Esophagus muscularis mucosa (tissue), 4 donors: ENCODE data around the gene MAPK8IP3.

ENCODE experiments used
- EP300 ChIP-seq: sonication (generic); formaldehyde crosslinking; IDR thresholded peaks from one replicate; pipeline ENCODE4 v1.6.1; 2017; ENCODE audit warnings: antibody characterized with exemption
- POLR2A ChIP-seq: fragments of 450-650 bp; IDR thresholded peaks from one replicate; pipeline ENCODE4 v1.6.1; 2017; ENCODE audit warnings: antibody characterized with exemption, moderate library complexity, mild to moderate bottlenecking, low read depth
- POLR2AphosphoS5 ChIP-seq, 2 donors: sonication (generic); formaldehyde crosslinking; IDR thresholded peaks; one replicate each; pipeline ENCODE4 v1.6.1; 2017; ENCODE audit warnings: antibody characterized with exemption in 2 of 2
- TF ChIP-seq, protein P1 (sequence below), 3 experiments: fragments of 200-600 bp in 2 of 3; fragments of 450-650 bp in 1 of 3; sonication (generic) in 2 of 3; IDR thresholded peaks; one replicate each; pipeline ENCODE4 v1.5.1; 2017 to 2019; ENCODE audit warnings: antibody characterized with exemption in 3 of 3, mild to moderate bottlenecking in 2 of 3, moderate library complexity in 1 of 3

DNA sequence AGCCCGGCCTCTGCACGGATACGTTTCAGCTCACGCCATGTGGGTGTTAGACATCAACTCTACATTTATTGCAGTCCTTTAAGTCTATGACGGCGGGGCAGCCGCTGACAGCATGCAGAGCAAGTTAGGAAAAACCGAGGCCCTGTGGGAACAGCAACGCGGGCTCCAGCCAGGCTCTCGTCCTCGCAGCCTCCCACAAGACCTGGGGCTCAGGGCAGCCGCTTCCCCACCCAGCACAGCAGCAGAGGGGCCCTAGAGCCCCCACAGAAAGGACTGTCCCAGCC is 70.6 kb downstream of the MAPK8IP3 start:
- no peak for TF ChIP-seq POLR2AphosphoS5 (IDR thresholded peaks at IDR 0.05)
- TF ChIP-seq, protein P1, sequence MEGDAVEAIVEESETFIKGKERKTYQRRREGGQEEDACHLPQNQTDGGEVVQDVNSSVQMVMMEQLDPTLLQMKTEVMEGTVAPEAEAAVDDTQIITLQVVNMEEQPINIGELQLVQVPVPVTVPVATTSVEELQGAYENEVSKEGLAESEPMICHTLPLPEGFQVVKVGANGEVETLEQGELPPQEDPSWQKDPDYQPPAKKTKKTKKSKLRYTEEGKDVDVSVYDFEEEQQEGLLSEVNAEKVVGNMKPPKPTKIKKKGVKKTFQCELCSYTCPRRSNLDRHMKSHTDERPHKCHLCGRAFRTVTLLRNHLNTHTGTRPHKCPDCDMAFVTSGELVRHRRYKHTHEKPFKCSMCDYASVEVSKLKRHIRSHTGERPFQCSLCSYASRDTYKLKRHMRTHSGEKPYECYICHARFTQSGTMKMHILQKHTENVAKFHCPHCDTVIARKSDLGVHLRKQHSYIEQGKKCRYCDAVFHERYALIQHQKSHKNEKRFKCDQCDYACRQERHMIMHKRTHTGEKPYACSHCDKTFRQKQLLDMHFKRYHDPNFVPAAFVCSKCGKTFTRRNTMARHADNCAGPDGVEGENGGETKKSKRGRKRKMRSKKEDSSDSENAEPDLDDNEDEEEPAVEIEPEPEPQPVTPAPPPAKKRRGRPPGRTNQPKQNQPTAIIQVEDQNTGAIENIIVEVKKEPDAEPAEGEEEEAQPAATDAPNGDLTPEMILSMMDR (IDR thresholded peaks at IDR 0.05), result no peak
- no peak for TF ChIP-seq EP300
- TF ChIP-seq POLR2A, result no peak
